ENCODE data around the gene SYNE2.

DNA sequence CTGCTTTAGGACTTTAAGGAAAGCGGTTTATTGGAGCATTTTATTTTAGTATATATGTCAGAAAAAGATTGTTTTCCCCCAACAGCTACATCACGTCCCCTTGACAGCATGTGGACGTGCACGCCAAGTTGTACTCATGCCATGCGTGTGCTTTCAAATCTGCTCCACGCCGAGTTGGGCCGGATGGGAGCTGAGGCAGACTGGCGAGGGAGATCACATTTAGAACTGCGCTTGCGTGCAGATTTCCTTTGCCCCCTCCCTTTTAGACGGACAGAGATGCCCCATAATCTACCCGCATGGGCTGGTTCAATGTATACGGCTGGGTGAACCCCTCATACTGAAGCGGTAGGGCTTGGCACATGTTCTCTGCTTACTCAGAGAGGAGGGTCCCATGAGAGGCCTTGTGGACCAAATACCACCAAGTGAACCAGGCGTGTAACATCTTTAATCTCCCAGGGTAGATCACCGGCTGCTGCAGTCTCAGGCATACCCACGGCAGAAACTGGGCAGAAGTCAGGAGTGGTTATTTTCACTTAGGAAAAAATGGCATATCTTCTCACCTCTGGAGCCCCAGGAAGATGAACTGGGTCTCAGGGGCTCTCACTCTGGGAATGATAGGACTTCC, 349.2 kb downstream of the SYNE2 start:
- TF ChIP-seq, protein P1, sequence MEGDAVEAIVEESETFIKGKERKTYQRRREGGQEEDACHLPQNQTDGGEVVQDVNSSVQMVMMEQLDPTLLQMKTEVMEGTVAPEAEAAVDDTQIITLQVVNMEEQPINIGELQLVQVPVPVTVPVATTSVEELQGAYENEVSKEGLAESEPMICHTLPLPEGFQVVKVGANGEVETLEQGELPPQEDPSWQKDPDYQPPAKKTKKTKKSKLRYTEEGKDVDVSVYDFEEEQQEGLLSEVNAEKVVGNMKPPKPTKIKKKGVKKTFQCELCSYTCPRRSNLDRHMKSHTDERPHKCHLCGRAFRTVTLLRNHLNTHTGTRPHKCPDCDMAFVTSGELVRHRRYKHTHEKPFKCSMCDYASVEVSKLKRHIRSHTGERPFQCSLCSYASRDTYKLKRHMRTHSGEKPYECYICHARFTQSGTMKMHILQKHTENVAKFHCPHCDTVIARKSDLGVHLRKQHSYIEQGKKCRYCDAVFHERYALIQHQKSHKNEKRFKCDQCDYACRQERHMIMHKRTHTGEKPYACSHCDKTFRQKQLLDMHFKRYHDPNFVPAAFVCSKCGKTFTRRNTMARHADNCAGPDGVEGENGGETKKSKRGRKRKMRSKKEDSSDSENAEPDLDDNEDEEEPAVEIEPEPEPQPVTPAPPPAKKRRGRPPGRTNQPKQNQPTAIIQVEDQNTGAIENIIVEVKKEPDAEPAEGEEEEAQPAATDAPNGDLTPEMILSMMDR (IDR thresholded peaks at IDR 0.05; ENCODE audit: insufficient read depth, low read depth, low read length): no peak
- no peak for TF ChIP-seq EZH2 (IDR thresholded peaks at IDR 0.05; ENCODE audit: insufficient read depth, low read length)

Measured in astrocyte (in vitro differentiated cells and primary cell).